HG02588 (cell line): ENCODE data around the gene TRIO.
A peak's percentile ranks its signal among the peaks of the same experiment; 100 is the strongest.

Experiments used
- ATAC-seq: cut with Tn5 transposase; IDR thresholded peaks from one replicate; pipeline ENCODE4 v1.9.1; 2021; ENCODE audit warnings: mild to moderate bottlenecking, moderate library complexity; ENCODE audit not compliant: unreplicated experiment

TRIO gene

GRCh38 chr5:14402424-14402823 lies 259.3 kb downstream of the TRIO start:
- no peak for ATAC-seq

GRCh38 chr5:14404780-14405179 lies 261.6 kb downstream of the TRIO start:
- ATAC-seq, result no peak

GRCh38 chr5:14405267-14405666 lies 262.1 kb downstream of the TRIO start:
- ATAC-seq, result no peak

GRCh38 chr5:14405706-14406553 lies 262.8 kb downstream of the TRIO start:
- no peak for ATAC-seq

- ATAC-seq, result no peak
These were observed 263.4 kb downstream of the TRIO start for GRCh38 chr5:14406554-14406849.

GRCh38 chr5:14407051-14407450 lies 263.9 kb downstream of the TRIO start:
- ATAC-seq, result no peak

GRCh38 chr5:14407746-14408175 lies 264.6 kb downstream of the TRIO start:
- no peak for ATAC-seq

- no peak for ATAC-seq
These were observed 265.9 kb downstream of the TRIO start for GRCh38 chr5:14408969-14409586.

GRCh38 chr5:14410068-14410393 lies 266.9 kb downstream of the TRIO start:
- ATAC-seq, result no peak

- ATAC-seq, result no peak
These were observed 267.5 kb downstream of the TRIO start for GRCh38 chr5:14410394-14411201.

GRCh38 chr5:14411216-14411615 lies 268.1 kb downstream of the TRIO start:
- ATAC-seq, result no peak

GRCh38 chr5:14413331-14413750 lies 270.2 kb downstream of the TRIO start:
- ATAC-seq, result no peak

GRCh38 chr5:14414007-14414406 lies 270.9 kb downstream of the TRIO start:
- no peak for ATAC-seq

- no peak for ATAC-seq
These were observed 271.5 kb downstream of the TRIO start for GRCh38 chr5:14414656-14415023.

- ATAC-seq, result peak; percentile 61
These were observed 272.0 kb downstream of the TRIO start for GRCh38 chr5:14415024-14415697.

- ATAC-seq, result no peak
These were observed 272.5 kb downstream of the TRIO start for GRCh38 chr5:14415698-14416074.

- no peak for ATAC-seq
These were observed 273.6 kb downstream of the TRIO start for GRCh38 chr5:14416621-14417275.

GRCh38 chr5:14417276-14417730 lies 274.2 kb downstream of the TRIO start:
- ATAC-seq, result no peak

- ATAC-seq, result no peak
These were observed 274.9 kb downstream of the TRIO start for GRCh38 chr5:14417792-14418765.

GRCh38 chr5:14419686-14420085 lies 276.5 kb downstream of the TRIO start:
- ATAC-seq, result no peak
